Mesothelial cell of epicardium (in vitro differentiated cells): ENCODE measurements around the gene EEF1AKMT4. TPM values are rescaled to one million over a fixed set of nuclear protein-coding genes. Genes with fewer than 3 reads are reported as not detected.

ENCODE experiments used
- DNase-seq, 2 experiments: peaks; one replicate each; pipeline ENCODE4 v3.0.0; 2021; ENCODE audit warnings: low spot score in 2 of 2; ENCODE audit not compliant: unreplicated experiment in 2 of 2
- H3K27ac Mint-ChIP-seq: 2 replicates; pipeline ENCODE4 v1.8.0; 2021; ENCODE audit warnings: mixed read lengths
- H3K27me3 Mint-ChIP-seq: 2 replicates; pipeline ENCODE4 v1.8.0; 2021; ENCODE audit warnings: low read depth, mixed read lengths
- H3K36me3 Mint-ChIP-seq: 2 replicates; pipeline ENCODE4 v1.8.0; 2021; ENCODE audit warnings: mixed read lengths
- H3K4me1 Mint-ChIP-seq: 2 replicates; pipeline ENCODE4 v1.8.0; 2021; ENCODE audit warnings: mixed read lengths
- H3K4me3 Mint-ChIP-seq: 2 replicates; pipeline ENCODE4 v1.8.0; 2021; ENCODE audit warnings: mild to moderate bottlenecking, moderate library complexity, mixed read lengths
- H3K9me3 Mint-ChIP-seq: 2 replicates; pipeline ENCODE4 v1.8.0; 2021; ENCODE audit warnings: mixed read lengths
- CTCF ChIP-seq: fragments of 200-600 bp; sonication (generic); IDR thresholded peaks from one replicate; pipeline ENCODE4 v1.5.0; 2021; ENCODE audit warnings: antibody characterized with exemption; ENCODE audit not compliant: unreplicated experiment
- total RNA-seq: library from RNA; stranded (reverse); gene quantifications from 3 replicates; pipeline ENCODE4 v1.2.1, GENCODE V29; 2021

The EEF1AKMT4 gene
- total RNA-seq, 1 donor from 2014 or later = 4.9 TPM

- Mint-ChIP-seq H3K4me1 (peaks cover 9% of the 10 kb centered on the region), H3K27me3 (peaks cover 82% of the 10 kb centered on the region), H3K36me3 (no peaks in the 10 kb centered on the region), H3K9me3 (no peaks in the 10 kb centered on the region), H3K27ac (no peak overlapping the region), H3K4me3 (peak overlapping the region; percentile 65)
- DNase-seq = no peak
- TF ChIP-seq CTCF = no peak
Measured at GRCh38 chr3:184228376-184229137, 20.9 kb upstream of the EEF1AKMT4 start.

GRCh38 chr3:184229394-184230080, 19.9 kb upstream of the EEF1AKMT4 start, which contains the start of gene VWA5B2:
TSS of gene VWA5B2 (plus strand) at chr3:184229585. CDS start at chr3:184230529, 944 bp downstream.
- Mint-ChIP-seq H3K4me3 (peak within 1 kb of the TSS; percentile 65), H3K36me3 (no peaks in the 10 kb centered on the region), H3K9me3 (no peaks in the 10 kb centered on the region), H3K4me1 (peaks cover 9% of the 10 kb centered on the region), H3K27me3 (peaks cover 84% of the 10 kb centered on the region), H3K27ac (no peak within 1 kb of the TSS)
- no peak for TF ChIP-seq CTCF
- DNase-seq = peak; percentile 55 to 72

GRCh38 chr3:184230081-184230602, 19.3 kb upstream of the EEF1AKMT4 start:
- no peak overlapping the region for H3K27ac Mint-ChIP-seq
- TF ChIP-seq CTCF = no peak
- H3K9me3 Mint-ChIP-seq = no peaks in the 10 kb centered on the region
- H3K4me1 Mint-ChIP-seq = peaks cover 9% of the 10 kb centered on the region
- H3K36me3 Mint-ChIP-seq = no peaks in the 10 kb centered on the region
- H3K27me3 Mint-ChIP-seq = peaks cover 84% of the 10 kb centered on the region
- DNase-seq = no peak
- H3K4me3 Mint-ChIP-seq = peak overlapping the region; percentile 58

- Mint-ChIP-seq H3K9me3 (no peaks in the 10 kb centered on the region), H3K27me3 (peaks cover 86% of the 10 kb centered on the region), H3K4me3 (peak overlapping the region; percentile 67), H3K4me1 (peaks cover 9% of the 10 kb centered on the region), H3K36me3 (no peaks in the 10 kb centered on the region), H3K27ac (no peak overlapping the region)
- DNase-seq = no peak
- TF ChIP-seq CTCF = no peak
Measured at GRCh38 chr3:184230603-184231528, 18.6 kb upstream of the EEF1AKMT4 start.

GRCh38 chr3:184231671-184232070, 17.8 kb upstream of the EEF1AKMT4 start:
- Mint-ChIP-seq H3K4me3 (peak overlapping the region; percentile 67), H3K27ac (no peak overlapping the region), H3K9me3 (no peaks in the 10 kb centered on the region), H3K4me1 (peaks cover 9% of the 10 kb centered on the region), H3K36me3 (no peaks in the 10 kb centered on the region), H3K27me3 (peaks cover 83% of the 10 kb centered on the region)
- TF ChIP-seq CTCF = no peak
- DNase-seq = no peak
